ENCODE data around the gene KLHDC7A. TPM values are rescaled to one million over a fixed set of nuclear protein-coding genes. Genes with fewer than 3 reads are reported as not detected.

Gene KLHDC7A
- not detected in 2 replicates for total RNA-seq

GRCh38 chr1:18480315-18481189 is at the start of gene KLHDC7A:
Gene KLHDC7A (plus strand): TSS chr1:18480930. CDS start chr1:18480982, 52 bp downstream.

Other genes starting within 250 kb of the KLHDC7A start
- gene PAX7, start 149.9 kb downstream of the KLHDC7A start, total RNA-seq: not detected in 2 replicates